Urinary bladder (tissue), 4 donors: ENCODE measurements around the gene CCM2. TPM values are rescaled to one million over a fixed set of nuclear protein-coding genes. Genes with fewer than 3 reads are reported as not detected.

ENCODE experiments used
- DNase-seq: peaks from one replicate; pipeline ENCODE4 v3.0.0-alpha.2; 2015; ENCODE audit errors: extremely low spot score
- H3K27ac ChIP-seq: one replicate; pipeline ENCODE4 v1.5.1; 2013; ENCODE audit warnings: low read depth, mild to moderate bottlenecking, moderate library complexity
- H3K36me3 ChIP-seq: one replicate; pipeline ENCODE4 v1.6.1; 2013; ENCODE audit warnings: mild to moderate bottlenecking, moderate library complexity; ENCODE audit not compliant: insufficient read depth
- H3K4me1 ChIP-seq: one replicate; pipeline ENCODE4 v1.6.1; 2013; ENCODE audit warnings: mild to moderate bottlenecking, moderate library complexity; ENCODE audit not compliant: insufficient read depth
- H3K4me3 ChIP-seq: one replicate; pipeline ENCODE4 v1.5.1; 2013; ENCODE audit warnings: low read depth, low read length
- WGBS: extraction: QIAGEN DNeasy Blood & Tissue Kit; methylation state at CpG from one replicate; pipeline ENCODE4 v1.1.7; 2013; 5-methylcytosine and 5-hydroxymethylcytosine counted together
- polyA plus RNA-seq: library from polyadenylated mRNA; stranded (reverse); fragments of 200-250 nt; gene quantifications from one replicate; pipeline ENCODE4 v1.2.3, GENCODE V29; 2013
- total RNA-seq: library from RNA; depleted of rRNA; stranded (reverse); fragments of >200 nt; gene quantifications from one replicate; pipeline ENCODE4 v1.2.3, GENCODE V29; 2014
- donor health status: healthy with polysubstance abuse.
- donor health status: healthy.

Gene CCM2
- total and polyA plus RNA-seq, 2 donors, result 19.5 to 42.0 TPM

GRCh38 chr7:44982535-44982923 lies 17.5 kb upstream of the CCM2 start:
- H3K4me1 ChIP-seq, result no peaks in the 10 kb centered on the region

GRCh38 chr7:44982970-44983369 lies 17.0 kb upstream of the CCM2 start:
- no peaks in the 10 kb centered on the region for H3K4me1 ChIP-seq
- 98% methylated on average over 1 of the region's 1 CpG for WGBS
- H3K27ac ChIP-seq, result no peak overlapping the region
- DNase-seq, result no peak
- no peak overlapping the region for H3K4me3 ChIP-seq
- H3K36me3 ChIP-seq, result no peaks in the 10 kb centered on the region

More at GRCh38 chr7:44982535-44982923, 17.5 kb upstream of the CCM2 start:
- H3K27ac ChIP-seq, result no peak overlapping the region
- no peaks in the 10 kb centered on the region for H3K36me3 ChIP-seq
- H3K4me3 ChIP-seq, result no peak overlapping the region
- no peak for DNase-seq
- 99% methylated on average over 1 of the region's 1 CpG for WGBS

- H3K36me3 ChIP-seq, result no peaks in the 10 kb centered on the region
- WGBS, result 89% methylated on average over 6 of the region's 6 CpGs
- H3K4me1 ChIP-seq, result no peaks in the 10 kb centered on the region
- DNase-seq, result no peak
- H3K4me3 ChIP-seq, result no peak overlapping the region
- no peak overlapping the region for H3K27ac ChIP-seq
Observed at GRCh38 chr7:44983742-44984477, 16.1 kb upstream of the CCM2 start.

GRCh38 chr7:44984478-44984758 lies 15.6 kb upstream of the CCM2 start:
- Histone ChIP-seq H3K36me3 (no peaks in the 10 kb centered on the region), H3K4me1 (no peaks in the 10 kb centered on the region), H3K4me3 (no peak overlapping the region), H3K27ac (no peak overlapping the region)
- 72% methylated on average over 3 of the region's 3 CpGs for WGBS
- no peak for DNase-seq

GRCh38 chr7:44985033-44985695 lies 14.8 kb upstream of the CCM2 start:
- WGBS, result 65% methylated on average over 6 of the region's 6 CpGs
- no peaks in the 10 kb centered on the region for H3K36me3 ChIP-seq
- H3K4me3 ChIP-seq, result no peak overlapping the region
- DNase-seq, result no peak
- no peaks in the 10 kb centered on the region for H3K4me1 ChIP-seq
- no peak overlapping the region for H3K27ac ChIP-seq

- peak overlapping the region; percentile 77 for H3K27ac ChIP-seq
- no peaks in the 10 kb centered on the region for H3K4me1 ChIP-seq
- DNase-seq, result no peak
- no peaks in the 10 kb centered on the region for H3K36me3 ChIP-seq
- 11% methylated on average over 8 of the region's 8 CpGs for WGBS
- H3K4me3 ChIP-seq, result peak overlapping the region; percentile 33
Observed at GRCh38 chr7:44985900-44986217, 14.1 kb upstream of the CCM2 start.

- under 1% methylated on average over 68 of the region's 68 CpGs for WGBS
- DNase-seq, result peak; percentile 82
Observed at GRCh38 chr7:44986218-44987053, 13.6 kb upstream of the CCM2 start.

GRCh38 chr7:44987457-44987856 lies 12.5 kb upstream of the CCM2 start:
- no peaks in the 10 kb centered on the region for H3K4me1 ChIP-seq
- H3K36me3 ChIP-seq, result no peaks in the 10 kb centered on the region
- H3K4me3 ChIP-seq, result no peak overlapping the region
- no peak for DNase-seq
- 94% methylated on average over 7 of the region's 7 CpGs for WGBS
- no peak overlapping the region for H3K27ac ChIP-seq

More at GRCh38 chr7:44986218-44987053, 13.6 kb upstream of the CCM2 start:
- Histone ChIP-seq H3K36me3 (no peaks in the 10 kb centered on the region), H3K4me1 (no peaks in the 10 kb centered on the region), H3K4me3 (peak overlapping the region; percentile 33), H3K27ac (peak overlapping the region; percentile 83)

GRCh38 chr7:44987996-44988395 lies 12.0 kb upstream of the CCM2 start:
- H3K36me3 ChIP-seq, result no peaks in the 10 kb centered on the region
- no peak overlapping the region for H3K27ac ChIP-seq
- DNase-seq, result no peak
- H3K4me1 ChIP-seq, result no peaks in the 10 kb centered on the region
- 85% methylated on average over 10 of the region's 10 CpGs for WGBS
- no peak overlapping the region for H3K4me3 ChIP-seq

GRCh38 chr7:44988701-44989100 lies 11.3 kb upstream of the CCM2 start:
- H3K4me3 ChIP-seq, result no peak overlapping the region
- no peak for DNase-seq
- WGBS, result 83% methylated on average over 4 of the region's 4 CpGs
- H3K4me1 ChIP-seq, result no peaks in the 10 kb centered on the region
- no peak overlapping the region for H3K27ac ChIP-seq
- H3K36me3 ChIP-seq, result no peaks in the 10 kb centered on the region

GRCh38 chr7:44989132-44989531 lies 10.9 kb upstream of the CCM2 start:
- Histone ChIP-seq H3K27ac (no peak overlapping the region), H3K4me1 (no peaks in the 10 kb centered on the region), H3K36me3 (no peaks in the 10 kb centered on the region), H3K4me3 (no peak overlapping the region)
- 94% methylated on average over 3 of the region's 3 CpGs for WGBS
- DNase-seq, result no peak

- WGBS, result 69% methylated on average over 9 of the region's 9 CpGs
- no peak for DNase-seq
- Histone ChIP-seq H3K4me3 (no peak overlapping the region), H3K36me3 (no peaks in the 10 kb centered on the region), H3K4me1 (no peaks in the 10 kb centered on the region), H3K27ac (no peak overlapping the region)
Observed at GRCh38 chr7:44990109-44991023, 9.6 kb upstream of the CCM2 start.
